H9 (cell line): ENCODE measurements around the gene PLAAT1. TPM values are rescaled to one million over a fixed set of nuclear protein-coding genes. Genes with fewer than 3 reads are reported as not detected.

Experiments used
- DNase-seq: peaks from one replicate; pipeline ENCODE4 v3.0.0-alpha.2; 2017
- H2AFZ ChIP-seq: one replicate; pipeline ENCODE4 v1.6.1; 2013; ENCODE audit warnings: mild to moderate bottlenecking, low read length, control low read depth, moderate library complexity
- H2AK5ac ChIP-seq: 2 replicates; pipeline ENCODE4 v1.6.1; 2013; ENCODE audit warnings: low read length, control low read depth, mixed read lengths; ENCODE audit not compliant: insufficient read length
- H2BK120ac ChIP-seq: one replicate; pipeline ENCODE4 v1.6.1; 2013; ENCODE audit warnings: low read depth, mild to moderate bottlenecking, low read length, control low read depth, inconsistent platforms; ENCODE audit not compliant: poor library complexity, severe bottlenecking
- H2BK12ac ChIP-seq: 2 replicates; pipeline ENCODE4 v1.6.1; 2013; ENCODE audit warnings: low read length, control low read depth, mixed read lengths, low read depth; ENCODE audit not compliant: insufficient read length
- H2BK15ac ChIP-seq: 2 replicates; pipeline ENCODE4 v1.6.1; 2013; ENCODE audit warnings: low read depth, low read length, control low read depth
- H2BK20ac ChIP-seq: one replicate; pipeline ENCODE4 v1.6.1; 2013; ENCODE audit warnings: low read depth, mild to moderate bottlenecking, low read length, control low read depth, inconsistent platforms; ENCODE audit not compliant: poor library complexity, severe bottlenecking
- H2BK5ac ChIP-seq: 2 replicates; pipeline ENCODE4 v1.6.1; 2013; ENCODE audit warnings: low read length, control low read depth, mixed read lengths; ENCODE audit not compliant: insufficient read length
- H3K14ac ChIP-seq: 2 replicates; pipeline ENCODE4 v1.6.1; 2013; ENCODE audit warnings: low read length, control low read depth; ENCODE audit not compliant: insufficient read depth
- H3K18ac ChIP-seq: 2 replicates; pipeline ENCODE4 v1.6.1; 2013; ENCODE audit warnings: low read depth, mild to moderate bottlenecking, mixed read lengths, low read length, control low read depth; ENCODE audit not compliant: insufficient read length
- H3K23ac ChIP-seq: 2 replicates; pipeline ENCODE4 v1.6.1; 2013; ENCODE audit warnings: low read length, control low read depth, mixed read lengths, low read depth; ENCODE audit not compliant: insufficient read length
- H3K23me2 ChIP-seq: 2 replicates; pipeline ENCODE4 v1.6.1; 2013; ENCODE audit warnings: low read depth, mild to moderate bottlenecking, mixed read lengths, low read length, control low read depth; ENCODE audit not compliant: insufficient read length, poor library complexity, severe bottlenecking
- H3K27ac ChIP-seq: 2 replicates; pipeline ENCODE4 v1.5.1; 2013; ENCODE audit warnings: low read length, control low read depth, mixed read lengths, low read depth; ENCODE audit not compliant: insufficient read length
- H3K27me3 ChIP-seq: 2 replicates; pipeline ENCODE4 v1.6.1; 2013; ENCODE audit warnings: low read length, control low read depth, inconsistent platforms; ENCODE audit not compliant: insufficient read depth
- H3K4ac ChIP-seq: 2 replicates; pipeline ENCODE4 v1.6.1; 2013; ENCODE audit warnings: low read depth, mild to moderate bottlenecking, control low read depth, inconsistent platforms, low read length, moderate library complexity
- H3K4me1 ChIP-seq: 2 replicates; pipeline ENCODE4 v1.6.1; 2013; ENCODE audit warnings: low read length, control low read depth, inconsistent platforms; ENCODE audit not compliant: insufficient read depth
- H3K4me2 ChIP-seq: 2 replicates; pipeline ENCODE4 v1.6.1; 2013; ENCODE audit warnings: low read length, control low read depth, mixed read lengths; ENCODE audit not compliant: insufficient read length, insufficient read depth
- H3K56ac ChIP-seq: 2 replicates; pipeline ENCODE4 v1.6.1; 2013; ENCODE audit warnings: low read depth, mild to moderate bottlenecking, mixed read lengths, low read length, control low read depth; ENCODE audit not compliant: insufficient read length
- H3K79me1 ChIP-seq: 2 replicates; pipeline ENCODE4 v1.6.1; 2013; ENCODE audit warnings: low read depth, mild to moderate bottlenecking, moderate library complexity, low read length, control low read depth, inconsistent platforms; ENCODE audit not compliant: insufficient read depth, poor library complexity, severe bottlenecking
- H3K79me2 ChIP-seq: 2 replicates; pipeline ENCODE4 v1.6.1; 2013; ENCODE audit warnings: low read length, control low read depth, inconsistent platforms; ENCODE audit not compliant: insufficient read depth
- H3K9ac ChIP-seq: 2 replicates; pipeline ENCODE4 v1.6.1; 2013; ENCODE audit warnings: low read length, control low read depth, mixed read lengths; ENCODE audit not compliant: insufficient read length; ENCODE audit errors: extremely low read depth
- H3K9me3 ChIP-seq: one replicate; pipeline ENCODE4 v1.6.1; 2013; ENCODE audit warnings: low read depth, low read length, inconsistent platforms; ENCODE audit not compliant: control insufficient read depth
- H3T11ph ChIP-seq: one replicate; pipeline ENCODE4 v1.6.1; 2013; ENCODE audit warnings: mild to moderate bottlenecking, low read length, control low read depth, inconsistent platforms
- H4K20me1 ChIP-seq: one replicate; pipeline ENCODE4 v1.6.1; 2013; ENCODE audit not compliant: control insufficient read depth, insufficient read length, insufficient read depth
- H4K5ac ChIP-seq: 2 replicates; pipeline ENCODE4 v1.6.1; 2013; ENCODE audit warnings: low read depth, mild to moderate bottlenecking, mixed read lengths, low read length, control low read depth; ENCODE audit not compliant: insufficient read length
- H4K8ac ChIP-seq: replicated peaks from 2 replicates; pipeline ENCODE4 v1.6.1; 2013; ENCODE audit warnings: low read length, control low read depth, mixed read lengths, low read depth; ENCODE audit not compliant: insufficient read length
- H4K91ac ChIP-seq: 2 replicates; pipeline ENCODE4 v1.6.1; 2013; ENCODE audit warnings: low read depth, mild to moderate bottlenecking, moderate library complexity, mixed read lengths, low read length, control low read depth; ENCODE audit not compliant: insufficient read length
- H3K27ac Mint-ChIP-seq, 3 experiments: 2 replicates in 2 of 3; 3 replicates in 1 of 3; pipeline ENCODE4 v1.8.0; 2020 to 2021; ENCODE audit warnings: mixed read lengths in 3 of 3, mild to moderate bottlenecking in 1 of 3, moderate library complexity in 1 of 3
- H3K27me3 Mint-ChIP-seq: 2 replicates; pipeline ENCODE4 v1.8.0; 2021; ENCODE audit warnings: low read depth, mild to moderate bottlenecking, moderate library complexity, mixed read lengths
- H3K36me3 Mint-ChIP-seq, 3 experiments: 2 replicates in 2 of 3; 3 replicates in 1 of 3; pipeline ENCODE4 v1.8.0; 2020 to 2021; ENCODE audit warnings: low read depth in 3 of 3, mixed read lengths in 3 of 3; ENCODE audit not compliant: insufficient read depth in 1 of 3
- H3K4me1 Mint-ChIP-seq, 2 experiments: 2 replicates each; pipeline ENCODE4 v1.8.0; 2020; ENCODE audit warnings: mixed read lengths in 2 of 2
- H3K4me3 Mint-ChIP-seq, 2 experiments: 2 replicates in 1 of 2; 3 replicates in 1 of 2; pipeline ENCODE4 v1.8.0; 2020 to 2021; ENCODE audit warnings: mild to moderate bottlenecking in 2 of 2, mixed read lengths in 2 of 2, moderate library complexity in 1 of 2
- H3K9me3 Mint-ChIP-seq, 2 experiments: 2 replicates in 1 of 2; 3 replicates in 1 of 2; pipeline ENCODE4 v1.8.0; 2020; ENCODE audit warnings: mild to moderate bottlenecking in 2 of 2, mixed read lengths in 2 of 2, moderate library complexity in 1 of 2
- CTCF ChIP-seq: fragments of 200-600 bp; sonication (generic); conservative IDR thresholded peaks from 3 replicates; pipeline ENCODE4 v1.8.0; 2021; ENCODE audit warnings: antibody characterized with exemption, mild to moderate bottlenecking
- WGBS: extraction: QIAGEN DNeasy Blood & Tissue Kit; methylation state at CpG from one replicate; pipeline ENCODE4 v1.1.7; 2013; ENCODE audit warnings: missing lambda C conversion rate, low lambda C conversion rate, mixed read lengths; ENCODE audit not compliant: insufficient read length; ENCODE audit errors: extremely low coverage; 5-methylcytosine and 5-hydroxymethylcytosine counted together
- total RNA-seq: library from RNA; stranded (reverse); gene quantifications from 2 replicates; pipeline ENCODE4 v1.2.1, GENCODE V29; 2021

Gene PLAAT1
- total RNA-seq, 1 experiment from 2014 or later: 4.4 TPM

GRCh38 chr3:193253986-193254660 lies 13.1 kb downstream of the PLAAT1 start:
- Histone ChIP-seq H2BK12ac (no peak overlapping the region), H2BK120ac (no peak overlapping the region), H3K23me2 (no peaks in the 10 kb centered on the region), H4K5ac (no peak overlapping the region), H3K23ac (no peak overlapping the region), H3K4me1 (no peaks in the 10 kb centered on the region), H3K9me3 (no peaks in the 10 kb centered on the region), H3K9ac (no peak overlapping the region), H3K79me2 (no peaks in the 10 kb centered on the region), H3K4me2 (no peak overlapping the region), H3K27ac (no peak overlapping the region), H2AFZ (no peak overlapping the region), H3K18ac (no peak overlapping the region), H4K20me1 (no peaks in the 10 kb centered on the region), H3K27me3 (no peaks in the 10 kb centered on the region), H2AK5ac (no peak overlapping the region), H3T11ph (no peak overlapping the region), H2BK15ac (no peak overlapping the region), H3K56ac (no peak overlapping the region), H2BK20ac (no peak overlapping the region), H3K14ac (no peak overlapping the region), H3K79me1 (no peaks in the 10 kb centered on the region), H3K4ac (no peak overlapping the region), H4K91ac (no peak overlapping the region), H2BK5ac (no peak overlapping the region), H4K8ac (no peak overlapping the region)
- H3K27ac Mint-ChIP-seq: no peak overlapping the region
- H3K9me3 Mint-ChIP-seq: peaks cover 11 to 13% of the 10 kb centered on the region in 2 experiments
- no peak for TF ChIP-seq CTCF
- no peaks in the 10 kb centered on the region for H3K27me3 Mint-ChIP-seq
- peaks cover 7 to 27% (median 12%) of the 10 kb centered on the region in 3 experiments for H3K36me3 Mint-ChIP-seq
- H3K4me3 Mint-ChIP-seq: no peak overlapping the region
- no peaks in the 10 kb centered on the region for H3K4me1 Mint-ChIP-seq
- no CpG with 5 or more reads among the region's 3 CpGs for WGBS
- DNase-seq: no peak
